CD14-positive monocyte (primary cell): ENCODE measurements around the gene SH3PXD2A. TPM values are rescaled to one million over a fixed set of nuclear protein-coding genes. Genes with fewer than 3 reads are reported as not detected.
"Not testable (repeated sequence)": the region's sequence is repeated elsewhere in the genome, so short reads cannot be mapped to it uniquely, and the experiment has no call there.

Experiments
- DNase-seq, 3 donors: peaks; one replicate each; pipeline ENCODE4 v3.0.0-alpha.2; 2011 to 2022
- H2AFZ ChIP-seq: 2 replicates; pipeline ENCODE4 v1.6.0; 2012; ENCODE audit warnings: mild to moderate bottlenecking, low read depth, low read length, inconsistent platforms; ENCODE audit not compliant: insufficient read depth, poor library complexity, severe bottlenecking
- H3K27ac ChIP-seq, 2 donors: 1 replicate in 1 of 2; 2 replicates in 1 of 2; pipeline ENCODE4 v1.5.1; 2012 to 2013; ENCODE audit warnings: low read length in 2 of 2, control low read depth in 1 of 2, inconsistent platforms in 1 of 2, low read depth in 1 of 2, mild to moderate bottlenecking in 1 of 2
- H3K27me3 ChIP-seq, 2 donors: one replicate each; pipeline versions ENCODE4 v1.6.0 to v1.6.1; 2011 to 2013; ENCODE audit warnings: low read length in 2 of 2; ENCODE audit not compliant: control insufficient read depth in 2 of 2, insufficient read depth in 2 of 2
- H3K36me3 ChIP-seq, 2 donors: replicated peaks in 1 of 2; 1 replicate in 1 of 2; 2 replicates in 1 of 2; pipeline versions ENCODE4 v1.5.1 to v1.6.1; 2012 to 2013; ENCODE audit warnings: low read length in 2 of 2, control low read depth in 1 of 2, inconsistent platforms in 1 of 2, mild to moderate bottlenecking in 1 of 2; ENCODE audit not compliant: insufficient read depth in 2 of 2, control insufficient read depth in 1 of 2
- H3K4me1 ChIP-seq, 2 donors: 1 replicate in 1 of 2; 2 replicates in 1 of 2; pipeline versions ENCODE4 v1.5.1 to v1.6.1; 2012 to 2013; ENCODE audit warnings: low read length in 2 of 2, control low read depth in 1 of 2, inconsistent platforms in 1 of 2, mild to moderate bottlenecking in 1 of 2, moderate library complexity in 1 of 2; ENCODE audit not compliant: insufficient read depth in 2 of 2, control insufficient read depth in 1 of 2
- H3K4me2 ChIP-seq: replicated peaks from 2 replicates; pipeline ENCODE3; 2012; ENCODE audit warnings: low read length, moderate library complexity, mild to moderate bottlenecking; ENCODE audit not compliant: poor library complexity, severe bottlenecking; ENCODE audit errors: extremely low read depth
- H3K4me3 ChIP-seq, 3 experiments: fragments of 200-600 bp in 1 of 3; sonication (generic) in 1 of 3; replicated peaks in 1 of 3; 1 replicate in 2 of 3; 2 replicates in 1 of 3; pipeline ENCODE4 v1.5.1; 2011 to 2013; ENCODE audit warnings: low read length in 3 of 3, mild to moderate bottlenecking in 3 of 3, control low read depth in 2 of 3, low read depth in 2 of 3, inconsistent platforms in 1 of 3, moderate library complexity in 1 of 3
- H3K79me2 ChIP-seq: 2 replicates; pipeline ENCODE4 v1.6.0; 2012; ENCODE audit warnings: mild to moderate bottlenecking, control low read depth, inconsistent platforms, low read length, moderate library complexity; ENCODE audit not compliant: insufficient read depth
- H3K9ac ChIP-seq: 2 replicates; pipeline ENCODE4 v1.6.0; 2017; ENCODE audit warnings: low read length, mild to moderate bottlenecking; ENCODE audit not compliant: insufficient read depth, poor library complexity, severe bottlenecking
- H3K9me3 ChIP-seq, 2 donors: replicated peaks in 1 of 2; 1 replicate in 1 of 2; 2 replicates in 1 of 2; pipeline versions ENCODE4 v1.5.1 to v1.6.1; 2012 to 2013; ENCODE audit warnings: low read length in 2 of 2, control low read depth in 1 of 2; ENCODE audit not compliant: control insufficient read depth in 1 of 2, insufficient read depth in 1 of 2
- H4K20me1 ChIP-seq: 2 replicates; pipeline ENCODE4 v1.6.0; 2012; ENCODE audit warnings: mild to moderate bottlenecking, low read length, control low read depth, moderate library complexity; ENCODE audit not compliant: insufficient read depth
- H3K27ac Mint-ChIP-seq, 7 donors: one replicate each; pipeline ENCODE4 v1.8.0; 2020; ENCODE audit warnings: mild to moderate bottlenecking in 7 of 7, mixed read lengths in 7 of 7, moderate library complexity in 6 of 7, inconsistent platforms in 2 of 7
- H3K27me3 Mint-ChIP-seq, 3 donors: one replicate each; pipeline ENCODE4 v1.8.0; 2021 to 2022; ENCODE audit warnings: low read depth in 3 of 3, mild to moderate bottlenecking in 3 of 3, mixed read lengths in 3 of 3, moderate library complexity in 3 of 3, inconsistent platforms in 1 of 3
- H3K36me3 Mint-ChIP-seq, 2 donors: one replicate each; pipeline ENCODE4 v1.8.0; 2020; ENCODE audit warnings: mixed read lengths in 2 of 2, inconsistent platforms in 1 of 2, mild to moderate bottlenecking in 1 of 2
- H3K4me1 Mint-ChIP-seq: one replicate; pipeline ENCODE4 v1.8.0; 2020; ENCODE audit warnings: mild to moderate bottlenecking, mixed read lengths
- H3K4me3 Mint-ChIP-seq, 2 donors: one replicate each; pipeline ENCODE4 v1.8.0; 2020; ENCODE audit warnings: mild to moderate bottlenecking in 2 of 2, mixed read lengths in 2 of 2, moderate library complexity in 1 of 2
- H3K9me3 Mint-ChIP-seq, 7 donors: one replicate each; pipeline ENCODE4 v1.8.0; 2020 to 2022; ENCODE audit warnings: mixed read lengths in 7 of 7, mild to moderate bottlenecking in 6 of 7, moderate library complexity in 6 of 7, inconsistent platforms in 2 of 7
- WGBS: methylation state at CpG from one replicate; pipeline ENCODE4 v1.1.5; 2013; ENCODE audit warnings: missing lambda C conversion rate; ENCODE audit not compliant: insufficient coverage; 5-methylcytosine and 5-hydroxymethylcytosine counted together
- intact Hi-C, 2 donors: fragments of 100-400 bp; cut with micrococcal nuclease; formaldehyde crosslinking; loops; one replicate each; pipeline versions ENCODE4 v1.15.0 to v1.15.1; 2023
- polyA plus RNA-seq, 3 donors: library from polyadenylated mRNA; depleted of rRNA in 1 of 3; unstranded in 2 of 3; stranded (reverse) in 1 of 3; fragments of 300-500 nt in 2 of 3; fragments of >200 nt in 1 of 3; fragmentation: Illumina TruSeq in 2 of 3; gene quantifications; 1 replicate in 2 of 3; 2 replicates in 1 of 3; pipeline ENCODE4 v1.2.3, GENCODE V29; 2012 to 2021
- TF ChIP-seq, protein P1 (sequence below): fragments of 200-600 bp; IDR thresholded peaks from one replicate; pipeline ENCODE4 v1.8.0; 2022; ENCODE audit warnings: antibody characterized with exemption, mild to moderate bottlenecking

Gene SH3PXD2A
- polyA plus RNA-seq, 3 donors = 0.01 to 0.76 (median 0.05) TPM

DNA sequence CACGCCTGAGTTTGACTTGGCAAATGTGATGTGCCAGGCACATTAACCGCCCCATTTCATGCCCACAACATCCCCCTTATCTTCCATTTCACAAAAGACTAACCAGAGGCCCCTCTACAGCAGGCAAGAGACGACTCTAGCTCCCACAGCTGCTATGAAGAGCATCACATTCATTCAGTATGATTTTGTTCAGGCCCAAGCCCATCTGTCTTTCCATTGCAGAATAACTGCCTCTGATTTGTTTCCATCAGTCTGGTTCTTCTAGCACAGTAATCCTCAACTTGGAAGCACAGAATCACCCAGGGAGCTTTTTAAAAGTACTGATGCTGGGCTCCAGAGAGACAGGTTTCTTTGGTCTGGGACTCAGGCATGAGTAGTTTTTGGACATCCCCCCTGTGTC, 192.1 kb downstream of the SH3PXD2A start:
- TF ChIP-seq, protein P1, sequence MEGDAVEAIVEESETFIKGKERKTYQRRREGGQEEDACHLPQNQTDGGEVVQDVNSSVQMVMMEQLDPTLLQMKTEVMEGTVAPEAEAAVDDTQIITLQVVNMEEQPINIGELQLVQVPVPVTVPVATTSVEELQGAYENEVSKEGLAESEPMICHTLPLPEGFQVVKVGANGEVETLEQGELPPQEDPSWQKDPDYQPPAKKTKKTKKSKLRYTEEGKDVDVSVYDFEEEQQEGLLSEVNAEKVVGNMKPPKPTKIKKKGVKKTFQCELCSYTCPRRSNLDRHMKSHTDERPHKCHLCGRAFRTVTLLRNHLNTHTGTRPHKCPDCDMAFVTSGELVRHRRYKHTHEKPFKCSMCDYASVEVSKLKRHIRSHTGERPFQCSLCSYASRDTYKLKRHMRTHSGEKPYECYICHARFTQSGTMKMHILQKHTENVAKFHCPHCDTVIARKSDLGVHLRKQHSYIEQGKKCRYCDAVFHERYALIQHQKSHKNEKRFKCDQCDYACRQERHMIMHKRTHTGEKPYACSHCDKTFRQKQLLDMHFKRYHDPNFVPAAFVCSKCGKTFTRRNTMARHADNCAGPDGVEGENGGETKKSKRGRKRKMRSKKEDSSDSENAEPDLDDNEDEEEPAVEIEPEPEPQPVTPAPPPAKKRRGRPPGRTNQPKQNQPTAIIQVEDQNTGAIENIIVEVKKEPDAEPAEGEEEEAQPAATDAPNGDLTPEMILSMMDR = no peak
- Histone ChIP-seq H3K79me2 (peaks cover 19% of the 10 kb centered on the region), H3K9ac (no peak overlapping the region), H3K27ac (no peak overlapping the region), H3K27me3 (no peaks in the 10 kb centered on the region), H3K4me1 (peaks cover 13 to 31% of the 10 kb centered on the region in 2 donors), H3K9me3 (no peaks in the 10 kb centered on the region), H4K20me1 (peaks cover 10% of the 10 kb centered on the region), H3K36me3 (no peaks in the 10 kb centered on the region), H3K4me3 (no peak overlapping the region), H3K4me2 (no peak overlapping the region), H2AFZ (no peak overlapping the region)
- Mint-ChIP-seq H3K9me3 (peaks cover 0 to 2% (median 0%) of the 10 kb centered on the region in 7 donors), H3K36me3 (peaks cover 1 to 4% of the 10 kb centered on the region in 2 donors), H3K4me3 (no peak overlapping the region), H3K4me1 (peaks cover 15% of the 10 kb centered on the region), H3K27ac (peak overlapping the region in 2 of 7 donors; percentile 60 to 61), H3K27me3 (peaks cover 2 to 11% (median 4%) of the 10 kb centered on the region in 3 donors)
- WGBS = 94% methylated on average over 3 of the region's 3 CpGs
- no peak for DNase-seq
- intact Hi-C loops = no loop called here

DNA sequence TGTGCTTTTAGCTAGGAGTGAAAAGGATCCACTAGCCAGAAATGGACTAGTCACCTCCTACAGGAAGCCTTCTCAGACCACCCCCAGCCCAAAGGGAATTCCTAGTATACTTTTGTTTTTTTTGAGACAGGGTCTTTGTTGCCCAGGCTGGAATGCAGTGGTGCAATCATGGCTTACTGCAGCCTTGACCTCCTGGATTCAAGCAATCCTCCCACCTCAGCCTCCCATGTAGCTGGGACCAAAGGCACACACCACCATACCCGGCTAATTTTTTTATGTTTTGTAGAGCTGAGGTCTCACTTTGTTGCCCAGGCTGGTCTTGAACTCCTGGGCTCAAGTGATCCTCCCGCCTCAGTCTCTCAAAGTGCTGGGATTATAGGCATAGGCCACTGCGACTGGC, 192.7 kb downstream of the SH3PXD2A start:
- WGBS = 100% methylated on average over 2 of the region's 3 CpGs
- H2AFZ ChIP-seq, H3K36me3 Mint-ChIP-seq, H4K20me1 ChIP-seq, H3K27me3 ChIP-seq, H3K9ac ChIP-seq, H3K9me3 ChIP-seq, DNase-seq, H3K27ac ChIP-seq, intact Hi-C loops, H3K4me3 ChIP-seq, H3K36me3 ChIP-seq, H3K27me3 Mint-ChIP-seq, H3K9me3 Mint-ChIP-seq, H3K4me3 Mint-ChIP-seq, H3K4me2 ChIP-seq: not testable (repeated sequence)
- Mint-ChIP-seq H3K4me1 (peaks cover 12% of the 10 kb centered on the region), H3K27ac (peak overlapping the region in 1 of 7 donors; percentile 61)
- Histone ChIP-seq H3K79me2 (peaks cover 19% of the 10 kb centered on the region), H3K4me1 (peaks cover 12 to 28% of the 10 kb centered on the region in 2 donors)
